ENCODE results near the gene TACC2.
"Not testable (repeated sequence)": the region's sequence is repeated elsewhere in the genome, so short reads cannot be mapped to it uniquely, and the experiment has no call there.

DNA sequence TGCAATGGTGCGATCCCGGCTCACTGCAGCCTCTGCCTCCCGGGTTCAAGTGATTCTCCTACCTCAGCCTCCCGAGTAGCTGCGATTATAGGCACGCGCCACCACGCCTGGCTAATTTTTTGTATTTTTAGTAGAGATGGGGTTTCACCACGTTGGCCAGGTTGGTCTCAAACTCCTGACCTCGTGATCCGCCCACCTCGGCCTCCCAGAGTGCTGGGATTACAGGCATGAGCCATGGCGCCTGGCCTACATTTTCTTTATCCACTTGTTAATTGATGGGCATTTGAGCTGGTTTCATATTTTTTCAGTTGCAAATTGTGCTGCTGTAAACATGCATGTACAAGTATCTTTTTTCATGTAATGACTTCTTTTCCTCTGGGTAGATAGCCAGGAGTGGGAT lies 119.8 kb downstream of the TACC2 start:
- TF ChIP-seq TSHZ2 (CRISPR knock-in tag; IDR thresholded peaks at IDR 0.05); ARNTL (CRISPR knock-in tag; IDR thresholded peaks at IDR 0.05; ENCODE audit: borderline replicate concordance, low read depth); ZNF70 (CRISPR knock-in tag; IDR thresholded peaks at IDR 0.05); GLIS3 (CRISPR knock-in tag; IDR thresholded peaks at IDR 0.05); RARB (CRISPR knock-in tag; IDR thresholded peaks at IDR 0.05); TOX (CRISPR knock-in tag; IDR thresholded peaks at IDR 0.05; ENCODE audit: borderline replicate concordance): not testable (repeated sequence)
- TF ChIP-seq, protein P1, sequence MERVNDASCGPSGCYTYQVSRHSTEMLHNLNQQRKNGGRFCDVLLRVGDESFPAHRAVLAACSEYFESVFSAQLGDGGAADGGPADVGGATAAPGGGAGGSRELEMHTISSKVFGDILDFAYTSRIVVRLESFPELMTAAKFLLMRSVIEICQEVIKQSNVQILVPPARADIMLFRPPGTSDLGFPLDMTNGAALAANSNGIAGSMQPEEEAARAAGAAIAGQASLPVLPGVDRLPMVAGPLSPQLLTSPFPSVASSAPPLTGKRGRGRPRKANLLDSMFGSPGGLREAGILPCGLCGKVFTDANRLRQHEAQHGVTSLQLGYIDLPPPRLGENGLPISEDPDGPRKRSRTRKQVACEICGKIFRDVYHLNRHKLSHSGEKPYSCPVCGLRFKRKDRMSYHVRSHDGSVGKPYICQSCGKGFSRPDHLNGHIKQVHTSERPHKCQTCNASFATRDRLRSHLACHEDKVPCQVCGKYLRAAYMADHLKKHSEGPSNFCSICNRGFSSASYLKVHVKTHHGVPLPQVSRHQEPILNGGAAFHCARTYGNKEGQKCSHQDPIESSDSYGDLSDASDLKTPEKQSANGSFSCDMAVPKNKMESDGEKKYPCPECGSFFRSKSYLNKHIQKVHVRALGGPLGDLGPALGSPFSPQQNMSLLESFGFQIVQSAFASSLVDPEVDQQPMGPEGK (CRISPR knock-in tag; IDR thresholded peaks at IDR 0.05; ENCODE audit: borderline replicate concordance), result not testable (repeated sequence)
- TF ChIP-seq, protein P2, sequence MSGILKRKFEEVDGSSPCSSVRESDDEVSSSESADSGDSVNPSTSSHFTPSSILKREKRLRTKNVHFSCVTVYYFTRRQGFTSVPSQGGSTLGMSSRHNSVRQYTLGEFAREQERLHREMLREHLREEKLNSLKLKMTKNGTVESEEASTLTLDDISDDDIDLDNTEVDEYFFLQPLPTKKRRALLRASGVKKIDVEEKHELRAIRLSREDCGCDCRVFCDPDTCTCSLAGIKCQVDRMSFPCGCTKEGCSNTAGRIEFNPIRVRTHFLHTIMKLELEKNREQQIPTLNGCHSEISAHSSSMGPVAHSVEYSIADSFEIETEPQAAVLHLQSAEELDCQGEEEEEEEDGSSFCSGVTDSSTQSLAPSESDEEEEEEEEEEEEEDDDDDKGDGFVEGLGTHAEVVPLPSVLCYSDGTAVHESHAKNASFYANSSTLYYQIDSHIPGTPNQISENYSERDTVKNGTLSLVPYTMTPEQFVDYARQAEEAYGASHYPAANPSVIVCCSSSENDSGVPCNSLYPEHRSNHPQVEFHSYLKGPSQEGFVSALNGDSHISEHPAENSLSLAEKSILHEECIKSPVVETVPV (CRISPR knock-in tag; IDR thresholded peaks at IDR 0.05), result not testable (repeated sequence)

Measured in SK-N-SH treated with all-trans-retinoic acid at 6 μM for 48 hours (cell line).